Activated CD4-positive, alpha-beta T cell treated with anti-CD3 and anti-CD28 coated beads, Interleukin-2, Interleukin-6, amounts not matched to agents 100 ng/mL and 50 ng/mL, durations not matched to agents 16 hours and 8 hours (primary cell): ENCODE data around the gene IFT52.
A peak's percentile ranks its signal among the peaks of the same experiment; 100 is the strongest.

ENCODE experiments used
- DNase-seq: peaks from one replicate; pipeline ENCODE4 v3.0.0-alpha.2; 2020

Gene IFT52

GRCh38 chr20:43590392-43591303, at the start of gene IFT52:
TSS of gene IFT52 (plus strand) at chr20:43590937. CDS start at chr20:43594699, 3,762 bp downstream.
- peak; percentile 92 for DNase-seq

DNA sequence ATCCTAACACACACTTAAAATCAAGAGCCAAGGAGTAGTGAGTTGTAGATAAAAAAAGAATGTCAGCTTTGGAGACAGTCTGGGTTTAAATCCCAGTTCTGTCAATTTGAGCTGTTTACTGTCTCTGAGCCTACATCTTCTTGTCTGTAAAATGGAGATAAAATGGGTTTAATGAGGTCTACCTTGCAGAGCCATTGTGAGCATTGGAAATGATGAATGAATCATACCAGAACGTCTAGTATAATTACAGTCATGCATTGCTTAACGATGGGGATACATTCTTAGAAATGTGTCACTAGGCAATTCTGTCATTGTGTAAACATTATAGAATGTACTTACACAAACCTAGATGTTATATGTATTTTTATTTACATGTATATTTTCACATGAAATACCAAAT, 49.5 kb upstream of the IFT52 start:
- DNase-seq = no peak

DNA sequence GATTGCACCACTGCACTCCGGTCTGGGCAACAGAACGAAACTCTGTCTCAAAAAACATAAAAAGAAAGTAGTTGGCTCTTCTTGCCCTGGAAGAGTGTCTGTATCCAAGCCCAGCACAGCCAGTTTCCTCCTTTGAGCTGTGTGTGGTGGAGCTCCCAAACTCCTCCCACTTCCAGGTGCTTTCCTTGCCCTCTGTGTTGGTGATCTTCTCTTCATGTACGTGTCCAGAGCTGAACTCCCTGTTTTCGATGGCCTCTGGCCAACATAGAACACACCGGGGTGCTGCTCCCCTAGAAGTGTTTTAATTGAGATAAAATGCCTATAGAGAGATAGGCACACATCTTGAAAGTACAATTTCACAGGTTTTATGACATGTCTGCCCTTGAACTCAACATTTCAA, 48.6 kb upstream of the IFT52 start:
- DNase-seq = no peak

DNA sequence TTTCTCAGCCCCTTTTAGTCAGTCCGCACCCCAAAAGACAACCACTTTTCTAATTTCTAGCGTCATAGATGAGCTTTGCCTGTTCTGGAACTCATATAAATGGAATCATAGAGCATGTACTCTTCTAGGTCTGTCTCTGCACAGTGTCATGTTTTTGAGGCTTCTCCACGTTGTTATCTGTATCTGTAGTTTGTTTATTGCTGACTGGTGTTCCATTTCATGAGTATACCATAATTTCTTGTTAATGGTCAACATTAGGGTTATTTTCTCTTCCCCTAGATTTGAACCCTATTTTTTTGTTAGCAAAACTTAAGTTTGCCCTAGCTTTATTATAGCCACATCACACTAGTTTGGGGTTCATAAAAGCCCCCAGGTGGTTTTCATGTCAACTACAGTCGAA, 48.1 kb upstream of the IFT52 start:
- DNase-seq = no peak

GRCh38 chr20:43543138-43543537, 47.6 kb upstream of the IFT52 start:
- no peak for DNase-seq

DNA sequence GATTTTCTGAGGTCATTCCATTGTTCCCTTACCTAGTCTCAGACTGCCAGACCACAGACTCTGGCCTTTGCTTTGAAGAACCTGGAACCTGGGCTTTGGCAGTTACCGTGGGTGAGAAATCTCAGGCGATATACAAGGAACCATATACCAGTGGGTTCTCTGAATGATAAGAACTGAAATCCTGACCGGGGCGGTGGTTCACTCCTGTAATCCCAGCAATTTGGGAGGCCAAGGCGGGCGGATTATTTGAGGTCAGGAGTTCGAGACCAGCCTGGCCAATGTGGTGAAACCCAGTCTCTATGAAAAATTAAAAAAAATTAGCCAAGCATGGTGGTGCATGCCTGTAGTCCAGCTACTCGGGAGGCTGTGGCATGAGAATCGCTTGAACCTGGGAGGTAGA, 46.2 kb upstream of the IFT52 start:
- DNase-seq = no peak

- DNase-seq = no peak
Observed at GRCh38 chr20:43545837-43546578, 44.7 kb upstream of the IFT52 start.

DNA sequence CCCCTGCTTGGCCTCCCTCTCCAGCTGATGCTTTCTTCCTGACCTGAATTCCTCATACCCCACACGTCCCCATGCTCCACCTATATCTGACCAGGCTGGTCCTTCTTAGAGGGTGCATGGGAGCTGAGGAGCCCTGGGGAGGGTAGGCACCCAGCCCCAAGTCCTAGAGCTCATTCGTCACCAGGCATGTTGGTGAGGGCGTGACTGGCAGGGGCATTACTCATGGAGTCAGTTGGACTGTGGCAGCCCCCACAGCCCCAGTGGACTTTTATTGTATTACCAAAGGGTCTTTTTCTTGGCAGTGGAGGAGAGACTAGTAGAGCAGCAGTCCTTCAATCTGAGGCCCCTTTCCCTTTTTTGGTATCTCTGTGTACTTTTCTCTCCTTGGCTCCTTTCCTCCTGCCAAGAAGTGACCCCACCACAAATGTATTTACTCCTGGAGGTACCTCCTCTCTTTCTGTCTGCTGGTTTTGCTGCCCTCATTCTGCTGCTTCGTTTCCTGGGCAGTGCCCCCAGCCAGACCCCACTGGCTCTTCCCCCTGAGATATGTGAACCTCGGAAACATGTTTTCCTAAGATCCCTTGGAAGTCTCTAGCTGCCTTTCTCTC, 42.4 kb upstream of the IFT52 start:
- DNase-seq = no peak

DNA sequence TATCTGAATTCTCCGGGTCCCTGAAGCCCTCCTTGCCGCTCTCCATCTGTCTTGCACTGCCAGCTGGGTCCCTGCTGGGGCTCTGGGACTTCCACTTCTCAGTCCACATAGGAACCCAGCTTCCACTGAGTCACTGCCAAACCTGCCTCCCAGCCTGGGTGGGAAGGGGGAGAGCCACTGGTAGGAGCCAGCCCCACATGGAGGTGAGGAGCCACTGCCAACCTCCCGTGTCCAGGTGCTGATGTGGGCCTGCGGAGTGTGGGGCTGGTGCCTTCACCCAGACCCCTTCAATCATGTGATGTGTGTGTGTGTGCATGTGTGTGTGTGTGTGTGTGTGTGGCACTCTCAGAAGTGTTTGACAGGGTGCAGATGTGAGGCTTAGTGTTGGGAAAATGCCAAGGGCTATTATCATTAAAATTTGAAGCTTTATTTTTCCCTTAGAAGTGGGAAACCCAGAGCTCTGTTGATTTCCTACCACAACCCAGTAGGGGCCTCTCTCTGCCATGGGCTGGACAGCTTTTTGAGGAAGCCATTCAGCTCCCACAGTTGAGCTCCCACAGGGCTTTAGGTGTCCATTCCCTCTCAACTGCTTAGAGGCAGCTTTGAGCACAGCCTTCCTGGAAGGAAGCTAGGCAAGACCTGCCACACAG, 41.2 kb upstream of the IFT52 start:
- no peak for DNase-seq

- no peak for DNase-seq
Observed at GRCh38 chr20:43550456-43550855, 40.3 kb upstream of the IFT52 start.

GRCh38 chr20:43554369-43554768, 36.4 kb upstream of the IFT52 start:
- DNase-seq = no peak

DNA sequence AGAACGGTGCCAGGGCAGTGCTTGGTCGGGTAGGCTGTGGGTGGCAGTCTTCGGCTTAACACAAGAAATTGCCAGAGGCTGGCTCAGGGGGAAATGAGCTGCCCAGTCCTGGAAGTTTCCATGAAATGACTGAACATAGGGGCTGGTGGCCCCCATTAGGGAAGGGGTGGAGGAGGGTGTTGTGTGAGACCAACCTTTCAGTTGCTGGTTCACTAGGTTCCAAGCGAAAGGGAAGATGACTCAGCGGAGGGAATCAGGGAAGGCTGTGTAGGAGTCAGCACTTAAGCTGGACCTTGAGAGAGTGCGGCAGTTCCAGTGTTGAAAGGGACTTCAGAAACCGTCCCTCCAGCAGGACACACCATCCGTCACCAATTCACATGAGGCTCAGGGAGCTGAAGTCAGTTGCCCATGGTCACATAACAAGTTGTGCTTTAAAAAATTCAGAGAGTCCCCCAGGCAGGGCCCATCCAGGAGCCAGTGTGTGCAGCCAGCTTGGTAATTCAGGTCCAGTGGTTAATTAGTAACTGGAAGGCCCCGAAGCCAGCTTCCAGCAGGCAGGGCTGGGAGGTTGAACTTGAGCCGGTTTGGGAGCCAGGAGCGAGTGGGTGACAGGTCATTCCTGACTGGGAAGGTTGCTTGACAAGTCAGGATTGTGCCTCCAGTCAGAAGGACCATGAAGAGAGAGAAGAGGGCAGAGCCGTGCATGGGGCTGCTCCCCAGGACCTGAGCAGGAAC, 32.2 kb upstream of the IFT52 start, which contains the start of gene SGK2:
TSS of gene SGK2 (plus strand) at position 616 of the 735 bp plus-strand sequence. CDS start 7,469 bp downstream, outside the sequence.
- DNase-seq = no peak

DNA sequence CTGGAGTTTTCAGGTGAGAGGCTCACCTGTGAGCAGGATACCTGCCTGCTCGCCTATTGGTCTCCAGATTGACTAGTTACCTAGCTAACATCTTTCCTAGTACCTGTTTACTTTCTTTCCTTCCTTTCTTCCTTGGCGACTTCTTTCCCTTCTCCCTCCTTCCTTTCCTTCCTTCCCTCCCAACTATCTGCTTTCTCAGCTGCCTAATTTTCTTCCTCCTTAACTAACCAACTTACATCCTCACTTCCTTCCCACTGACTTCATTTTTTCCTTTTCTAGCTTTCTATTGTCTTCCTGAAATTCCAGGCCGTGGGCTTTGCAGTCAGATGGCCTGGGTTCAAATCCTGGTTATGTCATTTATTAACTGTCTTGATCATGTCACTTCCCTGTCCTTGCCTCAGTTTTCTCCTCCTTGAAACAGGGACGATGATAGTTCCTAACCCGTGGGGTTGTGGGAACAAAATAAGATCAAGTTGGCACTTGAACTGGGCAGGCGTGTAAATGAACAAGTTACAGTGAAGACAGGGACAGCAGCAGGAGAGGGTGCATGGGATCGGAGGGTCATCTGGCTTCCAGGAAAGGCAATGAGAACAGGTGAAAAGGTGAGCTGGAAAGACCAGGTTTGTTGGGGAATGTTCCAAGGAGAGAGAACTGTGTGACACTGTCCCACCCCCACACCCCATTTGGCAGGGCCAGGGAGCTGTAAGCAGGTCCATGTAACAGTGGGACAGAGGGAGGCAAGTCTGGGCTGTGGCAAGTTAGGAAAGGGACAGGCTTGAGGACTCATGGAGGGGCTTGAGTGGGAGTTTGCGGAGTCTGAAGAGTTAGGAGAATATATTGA, 31.4 kb upstream of the IFT52 start:
- DNase-seq = no peak

DNA sequence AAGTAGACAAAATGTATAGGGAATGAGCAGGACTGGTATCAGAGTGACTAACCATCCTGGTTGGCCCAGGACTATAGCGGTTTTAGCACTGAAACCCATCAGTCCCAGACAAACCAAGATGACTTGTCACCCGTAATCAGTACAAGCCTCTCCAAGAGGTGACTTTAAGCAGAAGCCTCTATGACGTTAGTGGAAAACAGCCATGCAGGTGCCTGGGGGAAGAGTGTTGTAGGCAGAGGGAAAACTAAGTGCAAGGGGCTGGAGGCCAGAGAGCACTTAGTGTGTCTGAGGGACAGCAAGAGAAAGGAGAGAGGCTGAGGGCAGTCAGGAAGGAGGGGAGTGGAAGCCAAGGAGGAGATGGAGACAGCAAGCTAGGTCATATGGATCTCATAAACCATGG, 29.8 kb upstream of the IFT52 start:
- DNase-seq = no peak

DNA sequence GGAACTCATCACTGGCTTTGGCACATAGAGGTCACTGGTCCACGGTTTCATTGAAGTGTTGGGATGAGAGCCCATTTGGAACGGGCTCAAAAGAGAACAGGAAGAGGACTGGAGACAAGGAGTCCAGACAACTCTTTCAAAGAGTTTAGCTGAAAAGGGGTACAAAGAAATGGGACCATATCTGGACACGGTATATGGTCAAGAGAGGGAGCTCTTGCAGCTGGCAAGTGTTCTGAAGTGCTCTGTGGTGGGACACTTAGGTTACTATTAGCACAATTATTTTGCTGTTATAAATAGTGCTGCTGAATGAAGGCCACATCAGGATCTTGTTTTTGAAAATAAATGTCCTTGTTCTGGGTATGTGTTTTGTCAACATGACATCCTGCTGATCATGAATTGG, 27.3 kb upstream of the IFT52 start:
- DNase-seq = no peak

GRCh38 chr20:43563991-43564390, 26.7 kb upstream of the IFT52 start:
- no peak for DNase-seq

DNA sequence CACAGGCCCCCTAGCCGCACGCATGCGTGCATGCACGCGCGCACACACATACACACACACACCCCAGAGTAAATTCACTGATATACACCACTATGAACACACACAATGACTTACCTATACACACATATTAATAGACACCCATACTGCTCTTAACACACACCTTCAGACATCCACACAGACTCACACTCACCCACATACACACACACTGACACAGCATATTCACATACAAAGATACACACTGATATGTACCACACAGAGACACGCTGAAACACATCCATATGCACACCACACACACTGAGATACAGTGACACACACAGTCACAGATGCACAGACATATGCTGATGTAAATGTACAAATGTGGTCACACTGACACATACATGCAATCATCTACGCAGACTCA, 26.3 kb upstream of the IFT52 start:
- no peak for DNase-seq

DNA sequence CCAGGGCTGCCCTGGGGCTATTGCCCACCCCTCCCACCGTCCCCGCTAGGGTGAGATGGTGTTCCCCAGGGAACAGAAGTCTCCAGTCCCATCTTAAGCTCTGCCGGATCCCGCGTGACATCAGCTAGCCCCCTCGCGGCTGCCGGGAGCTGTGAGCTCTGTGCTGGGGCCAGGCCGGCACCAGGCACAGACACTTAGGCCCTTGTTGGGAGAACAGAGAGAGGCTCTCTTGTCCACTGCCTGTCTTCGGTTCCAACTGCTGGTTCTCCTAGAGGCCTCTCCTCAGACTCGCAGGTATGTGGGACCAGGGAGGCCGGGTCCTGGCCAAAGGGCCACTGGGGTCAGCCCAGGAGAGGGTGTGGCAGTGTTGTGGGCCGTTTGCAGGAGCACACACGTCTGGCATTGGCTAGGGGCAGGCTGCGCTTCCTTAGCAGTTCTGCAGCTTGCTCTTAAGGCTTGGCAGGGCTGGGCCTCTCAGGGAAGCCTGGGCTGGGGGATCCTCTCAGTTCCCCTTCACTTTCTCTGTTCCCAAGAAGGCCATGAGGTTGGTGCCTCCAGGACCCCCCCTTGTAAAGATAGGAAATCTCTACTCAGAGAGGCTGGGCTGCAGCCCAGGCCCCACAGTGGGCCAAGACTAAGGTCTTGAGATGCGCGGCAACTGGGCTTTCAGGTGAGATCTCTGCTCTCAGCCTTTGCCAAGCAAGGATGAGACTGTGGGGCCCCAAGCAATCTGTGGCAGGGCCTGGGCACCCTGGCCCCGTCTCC, 25.6 kb upstream of the IFT52 start:
- DNase-seq = no peak

DNA sequence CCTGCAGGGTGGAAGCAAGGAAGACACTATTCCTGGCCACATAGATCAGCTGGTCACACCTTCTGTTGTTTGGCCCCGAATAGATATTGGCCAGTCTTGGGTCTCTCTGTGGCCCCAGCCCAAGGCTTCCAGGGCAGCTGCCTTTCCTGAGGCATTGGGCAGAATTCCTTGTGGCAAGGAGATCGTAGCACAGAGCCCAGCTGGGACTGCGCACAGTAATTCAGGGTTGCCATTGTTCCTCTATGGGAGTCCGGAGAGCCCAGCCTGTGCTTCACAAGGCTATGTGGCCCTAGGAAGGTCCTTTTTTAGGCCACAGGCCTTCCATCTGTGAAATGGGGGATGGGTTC, 25.0 kb upstream of the IFT52 start:
- DNase-seq = no peak

DNA sequence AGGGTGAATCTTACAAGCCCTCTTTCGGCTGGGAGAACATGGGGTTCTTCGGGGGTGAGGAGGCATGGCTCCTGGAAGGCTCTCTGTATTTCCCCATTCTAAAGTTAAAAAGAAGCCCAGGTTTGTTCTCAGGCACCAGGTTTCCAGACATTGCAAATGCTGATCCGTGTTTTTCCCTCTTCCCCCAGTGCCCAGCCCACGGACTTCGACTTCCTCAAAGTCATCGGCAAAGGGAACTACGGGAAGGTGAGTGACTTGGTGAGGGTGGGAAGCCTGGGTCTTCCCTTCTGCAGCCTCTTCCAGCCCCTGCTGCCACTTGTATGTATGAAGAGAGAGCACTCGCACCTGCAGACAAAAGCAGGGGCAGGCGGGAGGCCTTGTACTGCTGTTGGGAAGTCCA, 23.3 kb upstream of the IFT52 start:
- DNase-seq = no peak

GRCh38 chr20:43568706-43569105, 22.0 kb upstream of the IFT52 start:
- no peak for DNase-seq
